Testis (tissue), 3 donors: Measurements from ENCODE around the gene CARF. TPM values are rescaled to one million over a fixed set of nuclear protein-coding genes. Genes with fewer than 3 reads are reported as not detected.
"Not testable (repeated sequence)": the region's sequence is repeated elsewhere in the genome, so short reads cannot be mapped to it uniquely, and the experiment has no call there.

Experiments
- DNase-seq: peaks from one replicate; pipeline ENCODE4 v3.0.0-alpha.2; 2019
- H3K27ac ChIP-seq, 2 donors: fragments of 200-600 bp; sonication (generic); one replicate each; pipeline ENCODE4 v1.5.1; 2019
- H3K27me3 ChIP-seq: fragments of 200-600 bp; sonication (generic); one replicate; pipeline ENCODE4 v1.5.1; 2019
- H3K36me3 ChIP-seq: fragments of 200-600 bp; sonication (generic); one replicate; pipeline ENCODE4 v1.5.1; 2017; ENCODE audit warnings: low read depth; ENCODE audit errors: missing control alignments
- H3K4me1 ChIP-seq: fragments of 200-600 bp; sonication (generic); one replicate; pipeline ENCODE4 v1.5.1; 2019
- H3K4me3 ChIP-seq, 2 donors: fragments of 200-600 bp; sonication (generic); one replicate each; pipeline ENCODE4 v1.5.1; 2017 to 2019
- H3K9me3 ChIP-seq: fragments of 200-600 bp; sonication (generic); one replicate; pipeline ENCODE4 v1.5.1; 2017
- POLR2A ChIP-seq: fragments of 450-650 bp; IDR thresholded peaks from one replicate; pipeline ENCODE4 v1.6.1; 2017; ENCODE audit warnings: antibody characterized with exemption, mild to moderate bottlenecking, moderate library complexity
- WGBS, 2 donors: methylation state at CpG; one replicate each; pipeline ENCODE4 v1.1.5; 2018; 5-methylcytosine and 5-hydroxymethylcytosine counted together
- intact Hi-C: fragments of 100-400 bp; cut with DNase I; formaldehyde crosslinking; loops from one replicate; pipeline ENCODE4 v1.15.1; 2023; ENCODE audit warnings: low total_unique reads
- polyA plus RNA-seq: library from polyadenylated mRNA; stranded (reverse); fragments of 350-450 nt; fragmentation: Illumina TruSeq; extraction: RNeasy Lipid Tissue Mini Kit (QIAGEN cat#74804); gene quantifications from one replicate; pipeline ENCODE4 v1.2.3, GENCODE V29; 2014; ENCODE audit warnings: low read depth, low replicate concordance; ENCODE audit not compliant: insufficient read depth
- total RNA-seq, 2 donors: library from RNA; depleted of rRNA; stranded (reverse); fragments of >200 nt; gene quantifications; one replicate each; pipeline ENCODE4 v1.2.3, GENCODE V29; 2016
- TF ChIP-seq, protein P1 (sequence below), 3 experiments: fragments of 450-650 bp in 2 of 3; fragments of 200-600 bp in 1 of 3; sonication (generic) in 1 of 3; IDR thresholded peaks; one replicate each; pipeline ENCODE4 v1.5.1; 2016 to 2019; ENCODE audit warnings: antibody characterized with exemption in 3 of 3, mild to moderate bottlenecking in 2 of 3, moderate library complexity in 1 of 3

CARF gene
- total and polyA plus RNA-seq, 3 donors from 2014 or later = 24.2 to 43.8 (median 37.9) TPM

DNA sequence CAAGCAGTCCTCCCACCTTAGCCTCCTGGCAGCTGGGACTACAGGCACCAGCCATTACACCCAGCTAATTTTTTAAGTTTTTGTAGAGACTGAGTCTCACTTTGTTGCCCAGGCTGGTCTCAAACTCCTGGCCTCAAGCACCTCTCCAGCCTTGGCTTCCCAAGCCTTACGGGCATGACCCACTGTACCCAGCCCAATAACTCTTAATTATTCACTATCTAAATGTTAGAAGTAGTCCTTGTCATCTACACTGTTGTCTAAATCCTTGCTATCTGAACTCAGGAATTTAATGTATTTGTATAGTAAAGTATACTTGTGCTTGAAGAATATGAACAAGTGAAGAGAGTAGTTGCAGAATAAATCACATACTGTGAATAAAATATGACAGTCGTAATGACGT, 64.7 kb downstream of the CARF start:
- intact Hi-C loops = no loop called here
- Histone ChIP-seq H3K27me3 (no peaks in the 10 kb centered on the region), H3K4me1 (no peaks in the 10 kb centered on the region), H3K36me3 (no peaks in the 10 kb centered on the region), H3K9me3 (no peaks in the 10 kb centered on the region), H3K4me3 (no peak overlapping the region), H3K27ac (no peak overlapping the region)
- TF ChIP-seq, protein P1, sequence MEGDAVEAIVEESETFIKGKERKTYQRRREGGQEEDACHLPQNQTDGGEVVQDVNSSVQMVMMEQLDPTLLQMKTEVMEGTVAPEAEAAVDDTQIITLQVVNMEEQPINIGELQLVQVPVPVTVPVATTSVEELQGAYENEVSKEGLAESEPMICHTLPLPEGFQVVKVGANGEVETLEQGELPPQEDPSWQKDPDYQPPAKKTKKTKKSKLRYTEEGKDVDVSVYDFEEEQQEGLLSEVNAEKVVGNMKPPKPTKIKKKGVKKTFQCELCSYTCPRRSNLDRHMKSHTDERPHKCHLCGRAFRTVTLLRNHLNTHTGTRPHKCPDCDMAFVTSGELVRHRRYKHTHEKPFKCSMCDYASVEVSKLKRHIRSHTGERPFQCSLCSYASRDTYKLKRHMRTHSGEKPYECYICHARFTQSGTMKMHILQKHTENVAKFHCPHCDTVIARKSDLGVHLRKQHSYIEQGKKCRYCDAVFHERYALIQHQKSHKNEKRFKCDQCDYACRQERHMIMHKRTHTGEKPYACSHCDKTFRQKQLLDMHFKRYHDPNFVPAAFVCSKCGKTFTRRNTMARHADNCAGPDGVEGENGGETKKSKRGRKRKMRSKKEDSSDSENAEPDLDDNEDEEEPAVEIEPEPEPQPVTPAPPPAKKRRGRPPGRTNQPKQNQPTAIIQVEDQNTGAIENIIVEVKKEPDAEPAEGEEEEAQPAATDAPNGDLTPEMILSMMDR (IDR thresholded peaks at IDR 0.05) = no peak
- TF ChIP-seq POLR2A = no peak
- DNase-seq = no peak
- 86 to 94% methylated on average over 3 of the region's 3 CpGs for WGBS, 2 donors

DNA sequence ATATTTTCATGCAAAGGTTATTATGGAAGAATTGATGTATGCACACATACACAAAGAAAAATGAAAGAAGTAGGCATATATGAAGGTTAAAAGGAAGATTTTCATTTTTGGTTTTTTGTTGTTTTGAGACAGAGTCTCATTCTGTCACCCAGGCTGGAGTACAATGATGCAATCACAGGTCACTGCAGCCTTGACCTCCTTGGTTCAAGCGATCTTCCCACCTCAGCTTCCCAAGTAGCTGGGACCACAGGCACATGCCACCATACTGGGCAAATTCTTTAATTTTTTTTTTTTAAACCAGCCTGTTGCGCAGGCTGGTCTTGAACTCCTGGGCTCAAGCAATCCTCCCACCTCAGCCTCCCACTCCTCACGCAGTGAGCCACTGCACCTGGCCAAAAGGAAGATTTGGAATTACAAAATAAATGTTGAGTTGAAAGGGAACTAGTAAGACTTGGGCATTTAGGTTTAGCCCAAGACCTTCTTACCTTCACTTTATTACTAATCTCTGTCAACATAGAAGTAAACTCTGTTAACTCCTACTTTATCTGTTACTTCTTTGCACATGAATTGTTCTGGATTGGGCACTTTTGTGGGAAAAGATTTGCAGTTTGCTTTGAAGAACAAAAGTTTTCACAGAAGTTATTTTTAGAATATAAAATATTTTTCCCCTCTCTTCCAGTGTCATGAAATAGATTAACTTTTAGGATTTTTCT, 70.9 kb downstream of the CARF start:
- intact Hi-C loops = no loop called here
- Histone ChIP-seq H3K4me1 (no peaks in the 10 kb centered on the region), H3K36me3 (no peaks in the 10 kb centered on the region), H3K4me3 (no peak overlapping the region), H3K27ac (no peak overlapping the region), H3K27me3 (no peaks in the 10 kb centered on the region), H3K9me3 (no peaks in the 10 kb centered on the region)
- WGBS, 2 donors = 72 to 82% methylated on average over 3 of the region's 3 CpGs
- TF ChIP-seq, protein P1 (IDR thresholded peaks at IDR 0.05) = no peak
- no peak for TF ChIP-seq POLR2A
- DNase-seq = no peak

DNA sequence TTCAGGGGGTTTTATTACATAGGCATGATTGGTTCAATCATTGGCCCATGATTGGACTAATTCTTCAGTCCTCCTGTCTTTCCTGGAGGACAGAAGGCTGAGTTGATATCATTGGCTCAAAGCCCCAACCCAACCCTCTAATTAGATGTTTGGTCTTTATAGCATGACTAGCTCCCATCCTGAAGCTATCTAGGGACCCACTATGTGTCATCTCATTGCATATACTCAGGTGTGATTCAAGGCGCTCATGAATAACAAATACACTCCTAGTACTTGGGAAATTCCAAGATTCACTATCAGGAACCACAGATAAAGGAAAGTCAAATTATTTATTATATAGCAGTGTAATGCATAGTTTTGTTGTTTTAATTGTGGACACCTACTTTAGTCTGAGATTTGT, 77.7 kb downstream of the CARF start:
- 86 to 90% methylated on average over 1 of the region's 1 CpG for WGBS, 2 donors

DNA sequence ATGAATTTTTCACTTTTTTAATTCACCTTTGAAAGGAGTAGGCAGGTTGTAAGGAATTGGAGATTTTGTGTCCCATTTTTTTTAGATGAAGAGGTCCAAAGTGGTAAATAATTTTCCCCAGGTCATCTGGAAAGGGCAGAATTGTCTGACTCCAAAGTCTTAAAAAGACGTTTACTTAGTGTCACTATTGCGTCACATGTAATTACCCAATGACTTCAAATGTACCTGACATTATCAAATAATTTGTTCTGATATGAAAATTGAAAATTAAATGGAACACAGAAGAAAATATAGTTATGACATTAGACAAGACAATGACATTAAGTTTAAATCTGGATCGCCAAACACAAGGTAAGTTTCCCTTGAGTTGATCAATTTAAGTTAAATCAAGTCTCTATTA, 78.4 kb downstream of the CARF start:
- Histone ChIP-seq H3K4me3 (no peak overlapping the region), H3K27me3 (no peaks in the 10 kb centered on the region), H3K9me3 (no peaks in the 10 kb centered on the region), H3K36me3 (no peaks in the 10 kb centered on the region), H3K27ac (no peak overlapping the region), H3K4me1 (no peaks in the 10 kb centered on the region)
- intact Hi-C loops = no loop called here
- TF ChIP-seq, protein P1 (IDR thresholded peaks at IDR 0.05) = no peak
- TF ChIP-seq POLR2A = no peak
- WGBS, 2 donors = 91 to 92% methylated on average over 3 of the region's 3 CpGs
- no peak for DNase-seq

More for the DNA sequence above, 77.7 kb downstream of the CARF start:
- no peaks in the 10 kb centered on the region for H3K4me1 ChIP-seq
- no peak overlapping the region for H3K27ac ChIP-seq
- H3K4me3 ChIP-seq = no peak overlapping the region
- intact Hi-C loops = no loop called here
- no peaks in the 10 kb centered on the region for H3K9me3 ChIP-seq
- no peaks in the 10 kb centered on the region for H3K36me3 ChIP-seq
- no peaks in the 10 kb centered on the region for H3K27me3 ChIP-seq
- TF ChIP-seq, protein P1 (IDR thresholded peaks at IDR 0.05) = no peak
- no peak for TF ChIP-seq POLR2A
- DNase-seq = no peak

DNA sequence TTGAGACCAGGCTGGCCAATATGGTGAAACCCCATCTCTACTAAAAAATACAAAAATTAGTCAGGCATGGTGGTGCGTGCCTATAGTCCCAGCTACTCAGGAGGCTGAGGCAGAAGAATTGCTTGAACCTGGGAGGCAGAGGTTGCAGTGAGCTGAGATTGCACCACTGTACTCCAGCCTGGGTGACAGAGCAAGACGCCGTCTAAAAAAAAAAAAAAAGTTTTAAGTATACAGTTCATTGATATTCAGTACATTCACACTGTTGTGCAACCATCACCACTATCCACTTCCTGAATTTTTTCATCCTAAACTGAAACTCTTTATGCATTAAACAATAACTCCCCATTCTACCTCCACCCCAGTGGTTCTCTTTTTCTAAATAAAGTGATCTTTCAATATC, 85.0 kb downstream of the CARF start:
- H3K27ac ChIP-seq, H3K9me3 ChIP-seq, H3K4me3 ChIP-seq, H3K4me1 ChIP-seq, DNase-seq, H3K36me3 ChIP-seq, H3K27me3 ChIP-seq, intact Hi-C loops: not testable (repeated sequence)
- 69 to 87% methylated on average over 3 of the region's 3 CpGs for WGBS, 2 donors
